DMS114 treated with DMSO at 0.1 percent for 48 hours (cell line): ENCODE results near the gene RAB44.
"Not testable (repeated sequence)": the region's sequence is repeated elsewhere in the genome, so short reads cannot be mapped to it uniquely, and the experiment has no call there.

Source experiments
- DNase-seq: peaks from one replicate; lab custom pipeline; 2025; ENCODE audit not compliant: unreplicated experiment; lab: John Stamatoyannopoulos, UW

Gene RAB44, protein sequence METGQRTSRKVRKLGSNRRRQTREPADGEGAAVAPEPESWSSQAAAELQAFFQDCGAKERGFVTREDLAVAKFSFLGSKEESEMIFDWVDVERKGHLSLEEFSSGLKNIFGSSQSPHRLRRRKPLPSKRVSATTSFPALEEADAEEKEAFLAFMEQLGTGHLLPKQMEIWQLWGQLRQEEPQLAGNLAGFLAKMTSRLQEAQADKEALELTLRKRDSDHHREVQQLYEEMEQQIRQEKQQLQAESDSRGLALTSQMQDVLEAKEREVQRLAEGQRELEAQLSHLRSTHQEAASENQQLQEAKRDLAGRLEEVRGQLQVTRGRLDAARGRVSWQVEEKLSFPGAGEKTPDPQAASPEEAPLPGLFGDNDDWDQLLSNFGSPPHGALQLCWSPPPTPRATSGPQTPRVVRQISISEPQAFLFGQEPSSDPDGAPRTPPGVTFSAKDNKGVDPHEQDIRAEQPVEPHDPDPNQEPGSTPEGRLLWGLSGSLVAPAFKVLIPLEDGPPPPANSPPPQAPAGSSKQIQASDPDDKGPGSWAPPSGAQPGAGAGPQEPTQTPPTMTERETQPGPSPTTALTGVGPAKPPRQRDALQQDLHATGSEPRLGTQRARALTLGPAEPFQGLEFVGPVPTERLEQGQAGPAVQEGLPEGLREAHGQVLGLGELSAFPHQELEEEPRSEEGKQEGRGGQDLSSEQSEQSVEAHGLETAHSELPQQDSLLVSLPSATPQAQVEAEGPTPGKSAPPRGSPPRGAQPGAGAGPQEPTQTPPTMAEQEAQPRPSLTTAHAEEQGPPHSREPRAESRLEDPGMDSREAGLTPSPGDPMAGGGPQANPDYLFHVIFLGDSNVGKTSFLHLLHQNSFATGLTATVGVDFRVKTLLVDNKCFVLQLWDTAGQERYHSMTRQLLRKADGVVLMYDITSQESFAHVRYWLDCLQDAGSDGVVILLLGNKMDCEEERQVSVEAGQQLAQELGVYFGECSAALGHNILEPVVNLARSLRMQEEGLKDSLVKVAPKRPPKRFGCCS

DNA sequence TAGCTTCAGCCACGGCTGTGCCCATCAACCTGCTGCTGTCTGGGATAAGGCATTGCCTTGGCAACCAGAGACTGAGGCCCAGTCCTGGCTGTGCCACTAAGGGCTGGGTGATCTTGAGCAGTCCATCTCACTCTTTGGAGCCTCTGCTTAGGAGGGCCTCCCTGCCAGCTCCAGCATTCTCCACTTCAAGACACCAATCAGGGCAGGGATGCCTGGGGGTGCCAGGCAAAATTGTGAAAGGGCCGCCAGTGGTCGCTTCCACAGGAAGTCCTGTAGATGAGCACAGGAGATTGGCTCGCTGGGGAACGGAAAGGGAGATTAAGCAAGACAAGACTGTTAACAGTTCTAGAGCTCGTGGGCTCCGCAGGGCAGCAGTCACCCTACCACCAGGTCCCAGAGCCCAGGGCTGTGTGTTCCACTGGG lies at the start of gene RAB44:
RAB44 (plus strand) TSS at position 346 of the 423 bp plus-strand sequence. CDS start 6,410 bp downstream, outside the sequence.
- no peak for DNase-seq

DNA sequence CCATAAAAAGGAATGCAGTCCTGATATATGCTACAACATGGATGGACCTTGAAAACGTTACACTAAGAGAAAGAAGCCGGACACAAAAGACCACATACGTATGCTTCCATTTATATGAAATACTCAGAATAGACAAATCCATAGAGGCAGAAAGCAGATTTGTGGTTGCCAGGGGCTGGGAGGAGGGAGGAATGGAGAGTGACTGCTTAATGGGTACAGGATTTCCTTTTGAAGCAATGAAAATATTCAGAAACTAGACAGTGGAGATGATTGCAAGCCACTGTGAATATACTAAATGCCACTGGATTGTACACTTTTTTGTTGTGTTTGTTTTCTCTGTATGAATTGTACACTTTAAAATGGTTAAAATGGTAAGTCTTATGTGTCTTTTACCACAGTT lies 48.5 kb upstream of the RAB44 start:
- DNase-seq = no peak

DNA sequence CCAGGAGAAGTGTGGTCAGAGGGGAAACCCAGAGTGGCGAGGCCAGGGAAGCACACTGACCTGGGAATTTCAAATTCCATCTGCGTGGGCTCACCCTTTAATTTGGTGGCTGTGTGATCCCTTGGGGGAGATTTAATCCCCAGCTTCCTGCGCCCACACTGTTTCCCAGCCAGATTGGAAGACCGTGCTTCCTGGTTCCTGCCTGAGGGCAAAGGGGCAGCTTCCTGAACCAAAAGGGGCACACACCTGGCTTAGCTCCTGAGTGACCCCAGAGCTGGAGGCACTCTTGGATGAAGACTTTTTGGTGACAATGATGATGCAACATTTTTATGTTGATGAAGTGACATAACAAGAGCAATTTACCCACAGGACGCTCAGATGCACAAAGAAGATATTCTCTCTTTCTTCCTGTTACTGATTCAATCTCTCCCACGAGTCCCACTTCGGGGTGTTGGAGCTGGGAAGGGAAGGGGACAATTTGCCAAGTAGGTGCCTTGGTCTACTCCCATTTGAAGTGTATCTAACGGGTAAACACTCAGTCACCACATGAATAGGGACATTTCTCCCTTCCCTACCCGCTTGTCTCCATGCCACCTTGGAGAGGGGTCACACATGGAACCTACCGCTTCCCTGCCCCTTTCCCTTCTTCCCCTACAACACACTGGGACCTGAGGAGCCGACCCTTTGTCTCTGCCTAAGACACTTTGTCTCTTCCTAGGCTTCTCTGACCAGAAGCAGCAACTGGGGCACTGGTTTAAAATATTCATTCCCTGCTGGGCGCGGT lies 47.7 kb upstream of the RAB44 start:
- DNase-seq = no peak

DNA sequence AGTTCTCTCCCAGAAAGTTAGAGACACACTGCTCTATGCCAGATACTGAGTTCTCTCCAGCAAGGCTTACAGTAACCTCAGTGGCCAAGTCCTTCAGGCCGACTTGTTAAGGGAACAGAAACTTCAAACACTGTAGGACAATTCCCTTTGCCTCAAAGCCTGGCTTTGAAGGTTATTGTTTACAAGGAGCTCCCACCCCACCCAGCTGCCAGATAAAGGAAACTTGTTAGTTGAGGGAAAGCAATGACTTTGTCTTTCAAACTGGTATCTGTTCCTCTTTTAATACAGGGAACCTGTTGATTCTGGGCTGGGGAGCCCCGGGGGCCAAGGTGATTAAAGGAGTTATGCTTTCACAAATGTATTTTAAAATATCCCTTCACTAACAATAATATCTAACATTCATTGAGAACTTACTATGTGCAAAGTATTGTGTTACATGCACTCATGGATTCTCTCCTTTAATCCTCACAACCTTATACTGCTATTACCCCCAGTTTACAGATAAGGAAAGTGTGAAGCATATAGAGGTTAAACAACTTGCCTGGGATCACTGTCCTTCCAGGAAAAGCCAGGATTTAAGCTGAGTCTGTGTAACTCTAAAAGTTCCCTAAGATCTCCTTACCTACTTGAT lies 46.7 kb upstream of the RAB44 start:
- no peak for DNase-seq

DNA sequence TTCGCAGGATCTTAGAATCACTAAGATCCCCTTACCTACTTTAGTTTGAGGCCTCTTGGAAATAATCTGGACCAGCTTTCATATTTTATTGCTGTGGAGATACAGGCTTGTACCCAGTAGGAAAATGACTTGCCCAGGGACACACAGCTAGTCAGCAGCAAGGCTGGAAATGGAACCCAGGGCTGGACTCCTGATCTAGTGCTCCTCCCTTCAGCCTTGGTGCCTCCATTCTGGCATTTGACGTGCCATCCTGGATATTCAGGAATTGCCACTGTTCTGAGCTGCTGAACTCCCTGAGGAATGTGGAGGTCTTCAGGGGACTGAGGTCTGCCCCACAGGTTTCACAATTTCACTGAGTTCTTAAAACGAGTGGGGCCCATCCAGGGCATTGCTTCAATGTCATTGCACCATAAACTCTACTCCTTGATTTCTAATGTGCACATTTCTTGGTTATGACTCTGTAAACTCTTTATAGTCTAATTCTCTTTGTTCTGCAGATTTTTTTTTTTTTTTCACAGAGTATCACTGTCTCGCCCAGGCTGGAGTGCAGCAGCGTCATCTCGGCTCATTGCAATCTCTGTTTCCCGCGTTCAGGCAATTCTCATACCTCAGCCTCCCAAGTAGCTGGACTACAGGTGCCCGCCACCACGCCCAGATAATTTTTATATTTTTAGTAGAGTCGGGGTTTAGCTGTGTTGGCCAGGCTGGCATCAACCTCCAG lies 45.8 kb upstream of the RAB44 start:
- no peak for DNase-seq

DNA sequence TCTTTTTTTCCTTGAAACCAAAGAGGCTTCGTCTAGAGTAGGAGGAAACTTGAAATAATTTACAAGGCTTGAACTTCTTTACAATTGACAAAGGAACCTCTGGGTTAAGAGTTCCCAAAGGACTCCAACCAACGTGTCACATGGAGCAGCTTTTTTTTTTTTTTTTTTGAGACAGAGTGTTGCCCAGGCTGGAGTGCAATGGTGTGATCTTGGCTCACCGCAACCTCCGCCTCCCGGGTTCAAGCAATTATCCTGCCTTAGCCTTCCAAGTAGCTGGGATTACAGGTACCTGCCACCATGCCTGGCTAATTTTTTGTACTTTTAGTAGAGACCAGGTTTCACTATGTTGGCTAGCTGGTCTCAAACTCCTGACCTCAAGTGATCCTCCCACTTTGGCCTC lies 43.2 kb upstream of the RAB44 start:
- DNase-seq = not testable (repeated sequence)

DNA sequence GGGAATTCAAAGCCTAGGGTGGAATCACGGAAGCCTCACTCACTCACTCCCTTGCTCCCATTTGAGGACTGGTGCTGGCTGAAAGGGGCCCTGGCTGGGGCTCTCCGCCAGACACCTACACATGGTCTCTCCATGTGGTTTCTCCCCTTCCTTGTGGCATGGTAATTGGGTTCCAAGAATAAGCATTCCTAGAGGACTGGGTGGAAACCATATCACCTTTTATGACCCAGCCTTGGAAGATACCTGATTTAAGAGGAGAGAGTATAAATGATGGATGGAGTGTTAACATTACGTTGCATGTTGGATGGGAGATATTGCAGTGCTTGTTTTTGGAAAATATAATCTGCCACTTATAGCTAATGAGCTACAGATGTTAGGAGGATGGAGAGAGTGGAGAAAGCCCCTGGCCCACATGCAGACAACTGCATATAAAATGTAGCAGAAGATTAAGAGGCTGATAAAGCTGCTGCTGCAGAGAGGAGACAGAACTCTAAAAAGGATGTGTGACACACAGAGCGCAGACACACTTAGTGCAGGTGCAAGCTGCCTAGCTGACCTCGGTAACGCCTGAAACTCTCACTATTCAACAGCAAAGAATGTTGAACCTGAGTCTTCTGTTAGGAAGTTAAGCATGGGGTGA lies 42.4 kb upstream of the RAB44 start:
- no peak for DNase-seq

DNA sequence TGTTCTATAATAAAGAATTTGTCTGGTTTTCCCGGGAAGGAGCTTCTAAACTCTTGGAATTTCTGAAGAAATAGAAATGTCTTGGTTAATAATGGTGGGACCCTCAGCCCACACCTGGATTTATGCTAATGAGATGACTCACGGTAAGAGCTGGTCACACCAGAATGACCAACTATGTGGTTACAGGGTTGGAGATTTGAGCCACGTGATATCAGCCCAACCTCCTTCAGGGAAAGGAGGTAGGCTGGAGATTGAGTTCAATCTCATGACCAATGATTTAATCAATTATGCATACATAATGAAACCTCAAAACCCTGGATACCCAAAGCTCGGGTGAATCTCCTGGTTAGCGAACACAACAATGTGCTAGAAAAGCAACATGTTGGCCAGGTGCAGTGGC lies 41.2 kb upstream of the RAB44 start:
- no peak for DNase-seq

DNA sequence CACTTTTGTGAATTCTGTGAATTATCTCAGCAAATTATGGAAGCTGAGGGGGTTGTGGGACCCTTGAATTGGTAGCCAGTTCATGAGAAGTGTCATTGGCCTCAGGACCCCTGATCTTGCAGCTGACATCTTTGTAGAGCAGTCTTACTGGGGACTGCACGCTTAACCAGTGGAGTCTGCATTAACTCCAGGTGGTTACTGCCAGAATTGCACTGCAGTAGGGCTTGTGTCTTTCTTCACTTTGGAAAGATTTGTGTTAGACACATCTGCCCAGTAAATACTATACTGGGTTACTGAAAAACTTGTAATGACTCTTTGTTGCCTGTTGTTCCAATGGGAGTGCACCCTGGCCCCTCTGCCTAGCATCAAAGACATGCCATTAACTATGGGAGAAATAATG lies 40.4 kb upstream of the RAB44 start:
- no peak for DNase-seq

DNA sequence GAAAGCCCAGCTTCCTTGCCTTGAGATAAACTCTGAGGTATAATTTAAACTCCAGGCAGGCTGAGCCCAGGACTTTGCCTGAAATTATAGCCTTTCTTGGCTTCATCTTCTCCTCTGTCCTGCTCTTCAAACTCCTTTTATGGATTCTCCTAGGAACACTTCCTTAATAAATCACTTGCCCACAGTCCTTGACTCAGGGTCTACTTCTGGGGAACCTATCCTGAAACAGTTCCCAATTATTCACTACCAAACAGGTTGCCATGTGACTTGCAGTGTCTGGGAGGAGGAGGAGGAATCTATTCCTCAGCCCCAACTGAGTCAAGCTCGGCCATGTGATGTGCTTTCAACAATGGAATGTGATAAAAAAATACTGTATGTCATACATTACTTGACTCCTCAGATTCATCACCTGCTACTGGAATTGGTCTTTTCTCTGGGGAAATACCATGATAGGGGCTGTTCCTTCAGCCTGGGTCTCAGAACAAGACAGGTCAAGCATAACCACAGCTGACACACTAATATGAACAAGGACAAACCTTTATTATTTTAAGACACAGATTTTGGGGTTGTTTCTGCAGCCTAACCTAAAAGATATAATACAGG lies 39.6 kb upstream of the RAB44 start:
- no peak for DNase-seq

DNA sequence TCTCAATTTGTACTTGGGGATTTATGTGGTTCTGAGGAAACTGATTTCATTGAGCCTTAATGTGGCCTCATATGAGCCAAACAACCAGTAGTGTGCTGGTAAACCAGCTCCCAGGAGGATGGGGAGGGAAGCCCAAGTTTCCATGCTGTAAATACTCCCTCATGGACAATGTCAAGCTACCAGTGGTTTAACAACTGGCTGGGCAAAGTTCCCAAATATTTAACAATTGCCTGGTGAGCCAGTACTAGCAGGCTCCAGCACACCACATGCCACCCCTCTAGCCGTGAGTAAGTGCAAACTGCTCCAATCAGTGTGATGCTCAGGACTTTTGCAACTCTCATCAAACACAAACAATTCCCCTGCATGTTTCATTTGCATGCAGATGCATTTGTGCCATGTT lies 38.4 kb upstream of the RAB44 start:
- no peak for DNase-seq

DNA sequence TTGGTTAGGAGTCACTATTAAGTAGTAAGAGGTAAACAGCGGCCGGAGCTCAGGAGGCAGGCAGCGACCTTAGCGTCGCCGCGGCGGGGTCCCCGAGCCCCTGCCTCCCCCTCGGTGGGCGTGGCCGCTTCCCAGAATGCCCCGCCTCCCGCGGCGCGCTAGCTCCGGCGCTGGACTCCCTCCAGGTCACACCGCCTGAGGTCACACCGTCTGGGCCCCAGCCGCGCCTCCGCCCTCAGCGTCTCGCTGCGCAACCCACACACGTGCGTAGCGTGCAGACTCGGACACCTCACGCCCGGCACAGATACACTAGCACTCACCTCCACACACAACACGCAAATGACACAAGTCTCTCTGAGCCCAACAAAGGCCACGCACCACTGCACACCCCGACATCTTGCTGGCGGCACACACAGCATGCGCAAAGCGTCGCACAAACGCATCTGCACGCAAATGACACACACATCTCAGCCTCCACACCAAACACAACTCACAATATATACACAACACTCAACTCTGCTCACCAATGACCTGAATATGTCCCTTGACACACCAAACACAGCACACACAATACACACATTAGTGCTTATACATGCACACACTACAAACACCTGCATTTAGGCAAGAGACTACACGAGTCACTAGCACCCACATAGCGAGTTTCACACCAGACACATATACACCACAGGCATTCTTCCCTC lies 36.7 kb upstream of the RAB44 start:
- DNase-seq = no peak

DNA sequence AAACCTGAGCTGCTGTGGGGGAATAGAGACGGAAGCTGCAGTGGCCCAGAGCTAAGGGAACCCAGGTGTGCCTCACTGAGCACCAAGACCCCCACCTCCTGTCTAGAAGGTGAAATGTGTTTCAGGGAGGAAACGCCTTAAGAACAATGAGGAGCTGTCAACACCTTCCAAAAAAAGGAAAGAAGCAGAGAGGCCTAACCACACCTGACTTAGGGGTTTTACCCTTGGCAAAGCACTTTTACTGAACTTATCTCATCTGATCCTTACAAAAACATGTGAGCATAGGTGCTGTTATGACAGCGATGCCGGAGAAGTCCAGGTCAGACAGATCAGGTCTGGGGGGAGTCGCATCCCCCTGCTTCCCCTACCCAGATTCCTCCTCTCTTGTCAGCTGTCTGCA lies 35.2 kb upstream of the RAB44 start:
- DNase-seq = no peak

DNA sequence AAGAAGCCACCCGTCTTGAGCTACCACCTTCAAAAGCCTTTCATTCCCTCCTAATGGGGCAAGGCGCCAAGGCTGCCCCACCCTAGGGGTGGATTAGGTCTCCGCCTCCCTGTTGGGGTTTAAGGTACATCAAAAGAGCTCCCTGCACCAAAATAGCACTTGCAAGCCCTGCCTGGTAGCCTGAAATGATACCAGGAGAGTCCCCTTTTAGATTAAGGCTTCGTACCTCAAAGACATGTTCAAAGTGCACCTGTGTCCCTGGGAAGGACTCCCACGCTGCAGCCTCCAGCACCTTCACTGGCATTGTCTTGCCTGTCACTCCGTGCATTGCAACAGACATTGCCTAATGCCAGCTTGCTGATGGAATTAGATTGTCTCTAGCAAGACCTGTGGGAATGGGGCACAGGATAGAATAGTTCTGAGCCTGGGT lies 34.8 kb upstream of the RAB44 start:
- no peak for DNase-seq

DNA sequence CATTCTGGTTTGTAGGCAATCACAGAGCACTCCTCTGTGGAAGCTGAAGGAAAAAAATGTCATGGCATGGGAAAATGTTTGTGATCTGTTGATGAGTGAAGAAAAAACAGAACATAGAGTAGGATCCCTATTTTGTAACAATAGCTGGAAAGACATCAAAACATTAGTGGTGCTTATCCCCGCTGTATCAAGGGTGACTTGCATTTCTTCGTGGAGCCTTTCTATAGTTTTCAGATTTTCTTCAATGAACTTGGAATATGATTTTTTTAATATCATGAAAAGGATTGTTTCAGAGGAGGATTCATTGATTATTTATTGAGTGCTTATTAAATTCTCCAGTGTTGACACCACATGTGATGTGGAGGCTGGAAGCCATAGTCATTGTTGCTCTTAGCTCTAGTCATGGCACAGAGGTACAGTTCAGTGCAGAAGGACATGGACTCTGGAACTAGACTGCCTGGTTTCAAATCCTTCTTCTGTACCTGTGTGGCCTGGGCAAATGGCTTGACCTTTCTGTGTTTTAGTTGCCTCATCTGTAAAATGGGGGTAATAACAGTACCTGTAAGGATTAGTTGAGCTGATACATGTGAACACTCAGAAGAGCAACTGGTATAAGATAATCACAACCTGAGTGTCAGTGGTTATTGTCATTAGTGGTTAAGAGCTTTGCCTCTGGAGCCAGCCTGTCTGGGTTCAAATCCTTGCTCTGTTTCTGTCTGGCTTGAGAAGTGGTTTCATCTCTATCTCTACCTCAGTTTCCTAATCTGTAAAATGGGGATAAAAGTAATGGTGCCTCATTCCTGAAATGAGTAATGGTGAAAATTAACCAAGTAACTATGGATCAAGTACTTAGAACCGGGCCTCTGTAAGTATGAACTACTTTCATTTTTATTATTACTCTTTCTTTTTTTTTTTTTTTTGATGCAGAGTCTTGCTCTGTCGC lies 33.9 kb upstream of the RAB44 start:
- no peak for DNase-seq

DNA sequence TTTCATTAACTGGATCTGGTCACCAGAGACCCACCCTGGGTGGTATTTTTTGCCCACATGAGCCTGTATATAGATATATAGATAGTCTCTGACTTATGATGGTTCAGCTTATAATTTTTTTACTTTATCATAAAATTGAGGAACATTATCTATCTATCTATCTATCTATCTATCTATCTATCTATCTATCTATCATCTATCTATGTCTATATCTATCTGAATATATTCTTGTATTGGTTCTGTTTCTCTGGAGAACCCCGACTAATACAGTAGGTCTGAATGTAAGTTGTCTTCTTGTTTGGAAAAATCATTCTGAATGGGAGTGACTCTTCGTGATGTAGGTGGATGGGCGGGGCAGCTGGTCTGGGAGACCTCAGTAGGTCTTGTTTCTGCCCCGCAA lies 32.4 kb upstream of the RAB44 start:
- no peak for DNase-seq

DNA sequence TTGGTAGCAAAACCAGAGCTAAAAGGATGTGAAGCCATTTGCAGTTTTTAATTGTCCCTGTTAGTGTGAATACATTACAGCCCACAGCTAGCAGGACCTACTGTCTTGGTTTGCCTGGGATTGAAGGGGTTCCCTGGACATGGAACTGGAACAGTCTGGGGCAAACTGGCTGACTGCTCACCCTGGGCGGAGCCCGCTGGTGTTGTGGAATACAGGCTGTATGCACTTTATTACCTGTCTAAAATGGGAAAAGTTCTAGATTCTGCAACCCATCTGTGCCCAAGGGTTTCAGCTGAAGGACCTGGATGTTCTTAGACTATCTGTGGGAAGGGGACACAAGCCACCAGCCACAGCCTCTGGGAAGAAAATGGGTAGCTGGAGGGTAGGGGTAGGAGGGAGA lies 31.3 kb upstream of the RAB44 start:
- no peak for DNase-seq
